ENCODE measurements around the gene TASOR. TPM values are rescaled to one million over a fixed set of nuclear protein-coding genes. Genes with fewer than 3 reads are reported as not detected.
A peak's percentile ranks its signal among the peaks of the same experiment; 100 is the strongest.

TASOR gene
- total RNA-seq, 2 experiments from 2014 or later: 37.6 to 40.7 TPM

DNA sequence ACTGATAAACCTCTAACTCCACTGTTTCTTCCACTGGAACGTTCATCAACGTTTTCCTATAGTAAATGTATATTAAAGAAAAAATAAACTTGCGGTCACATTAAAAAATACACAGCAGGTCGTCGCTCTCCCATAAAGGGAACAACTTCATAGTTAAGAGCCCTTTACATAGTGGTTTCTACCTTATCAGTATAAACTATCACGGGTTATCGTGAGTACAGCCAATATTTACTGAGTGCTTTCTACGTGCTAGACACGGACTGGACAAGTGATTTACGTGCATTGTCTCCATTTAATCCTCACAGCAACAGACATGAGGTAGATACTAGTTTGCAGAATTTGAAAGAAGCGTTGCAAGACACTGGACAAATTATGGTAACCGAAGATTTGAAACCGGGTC lies 964 bp upstream of the TASOR start:
- ChIA-PET CTCF (no interaction called here), POLR2A (interaction anchor here (2.1 to 3.8 kb wide), 2 partner anchors 10 to 19 kb away, joined by 14 to 102 read pairs; no protein-coding TSS in a partner anchor)
- DNase-seq: no peak
- Mint-ChIP-seq H3K27ac (peak overlapping the region; percentile 99), H3K36me3 (ENCODE audit: low read depth) (peaks cover 37% of the 10 kb centered on the region), H3K9me3 (no peaks in the 10 kb centered on the region), H3K4me3 (peak overlapping the region; percentile 87), H3K4me1 (ENCODE audit: low read depth) (peaks cover 34% of the 10 kb centered on the region), H3K27me3 (no peaks in the 10 kb centered on the region)
- H3K4me3 ChIP-seq (ENCODE audit: low read length): no peak overlapping the region
- peaks cover 0 to 6% of the 10 kb centered on the region in 2 experiments for H3K9me3 ChIP-seq (ENCODE audit: control insufficient read depth in 1 of 2, insufficient read depth in 1 of 2, low read length in 2 of 2)
- intact Hi-C loops (cut with DNase I, micrococcal nuclease): loop anchor here (5.0 to 10.0 kb wide), 4 partner anchors 127 to 1811 kb away; partner anchors contain the start of genes APPL1 (in 1 of the 2), CCDC66 (in 1 of the 2) and KCTD6 (in 1 of the 2)
- H3K27ac ChIP-seq (ENCODE audit: low read depth in 1 of 2, low read length in 2 of 2): no peak overlapping the region
- H3K27me3 ChIP-seq (ENCODE audit: control insufficient read depth in 1 of 2, insufficient read depth in 2 of 2, low read length in 2 of 2): no peaks in the 10 kb centered on the region
- H3K4me1 ChIP-seq (ENCODE audit: insufficient read depth, low read length): peaks cover 10% of the 10 kb centered on the region
- no peak for ATAC-seq (ENCODE audit: poor library complexity)
- TF ChIP-seq, protein P1, sequence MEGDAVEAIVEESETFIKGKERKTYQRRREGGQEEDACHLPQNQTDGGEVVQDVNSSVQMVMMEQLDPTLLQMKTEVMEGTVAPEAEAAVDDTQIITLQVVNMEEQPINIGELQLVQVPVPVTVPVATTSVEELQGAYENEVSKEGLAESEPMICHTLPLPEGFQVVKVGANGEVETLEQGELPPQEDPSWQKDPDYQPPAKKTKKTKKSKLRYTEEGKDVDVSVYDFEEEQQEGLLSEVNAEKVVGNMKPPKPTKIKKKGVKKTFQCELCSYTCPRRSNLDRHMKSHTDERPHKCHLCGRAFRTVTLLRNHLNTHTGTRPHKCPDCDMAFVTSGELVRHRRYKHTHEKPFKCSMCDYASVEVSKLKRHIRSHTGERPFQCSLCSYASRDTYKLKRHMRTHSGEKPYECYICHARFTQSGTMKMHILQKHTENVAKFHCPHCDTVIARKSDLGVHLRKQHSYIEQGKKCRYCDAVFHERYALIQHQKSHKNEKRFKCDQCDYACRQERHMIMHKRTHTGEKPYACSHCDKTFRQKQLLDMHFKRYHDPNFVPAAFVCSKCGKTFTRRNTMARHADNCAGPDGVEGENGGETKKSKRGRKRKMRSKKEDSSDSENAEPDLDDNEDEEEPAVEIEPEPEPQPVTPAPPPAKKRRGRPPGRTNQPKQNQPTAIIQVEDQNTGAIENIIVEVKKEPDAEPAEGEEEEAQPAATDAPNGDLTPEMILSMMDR (IDR thresholded peaks at IDR 0.05): no peak
- peaks cover 3% of the 10 kb centered on the region for H3K36me3 ChIP-seq (ENCODE audit: insufficient read depth, low read length)

DNA sequence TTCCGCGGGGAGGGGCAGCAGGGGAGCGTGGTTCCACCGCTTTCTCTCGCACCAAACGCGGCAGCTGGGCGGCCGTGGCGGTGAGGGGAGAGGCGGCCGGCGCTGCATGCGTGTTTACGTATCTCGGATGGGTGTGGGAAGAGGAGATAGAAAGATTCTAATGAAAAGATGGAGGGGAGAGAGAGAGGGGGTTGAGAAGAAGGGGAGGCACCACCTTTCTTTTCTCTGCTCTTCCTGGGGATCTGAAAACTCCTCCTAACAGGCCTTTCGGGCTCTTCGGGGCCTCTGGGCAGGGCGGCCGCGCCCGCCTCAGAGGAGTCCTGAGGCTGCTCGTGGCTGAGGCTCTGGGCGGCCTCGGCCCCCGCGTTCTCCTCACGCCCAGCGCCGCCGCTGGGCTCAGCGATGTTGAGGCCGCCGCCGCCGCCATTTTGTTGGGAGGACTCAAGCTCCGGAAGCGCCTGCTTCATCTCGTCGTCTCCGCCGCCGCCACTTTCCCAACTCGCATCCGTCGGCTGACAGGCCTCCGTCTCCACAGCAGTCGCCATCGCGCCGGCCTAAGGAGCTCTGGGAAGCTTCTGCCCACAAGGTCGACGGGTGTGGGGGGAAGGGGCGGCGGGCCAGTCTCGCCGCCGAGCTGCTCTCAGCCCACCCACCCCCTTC lies 473 bp downstream of the TASOR start:
- peaks cover 20% of the 10 kb centered on the region for H3K4me1 ChIP-seq (ENCODE audit: insufficient read depth, low read length)
- H3K27ac Mint-ChIP-seq: peak overlapping the region; percentile 99
- H3K36me3 Mint-ChIP-seq (ENCODE audit: low read depth): peaks cover 50% of the 10 kb centered on the region
- no peaks in the 10 kb centered on the region for H3K9me3 Mint-ChIP-seq
- H3K4me3 ChIP-seq (ENCODE audit: low read length): peak overlapping the region; percentile 79
- peaks cover 0 to 6% of the 10 kb centered on the region in 2 experiments for H3K9me3 ChIP-seq (ENCODE audit: control insufficient read depth in 1 of 2, insufficient read depth in 1 of 2, low read length in 2 of 2)
- TF ChIP-seq, protein P1 (IDR thresholded peaks at IDR 0.05): no peak
- ATAC-seq (ENCODE audit: poor library complexity) (peak; percentile 69), DNase-seq (peak; percentile 65 to 91 (median 74))
- ChIA-PET POLR2A (interaction anchor here (0.6 to 3.8 kb wide), 38 partner anchors 9 to 1074 kb away, joined by 3 to 102 read pairs (median 5); partner anchors contain the start of genes APPL1, ARF4, ARHGEF3 and CCDC66), CTCF (interaction anchor here (1.1 to 1.4 kb wide), 2 partner anchors 20 to 50 kb away, joined by 4 read pairs; no protein-coding TSS in a partner anchor)
- H3K4me1 Mint-ChIP-seq (ENCODE audit: low read depth): peaks cover 44% of the 10 kb centered on the region
- H3K27me3 ChIP-seq (ENCODE audit: control insufficient read depth in 1 of 2, insufficient read depth in 2 of 2, low read length in 2 of 2): no peaks in the 10 kb centered on the region
- no peaks in the 10 kb centered on the region for H3K27me3 Mint-ChIP-seq
- peak overlapping the region; percentile 98 to 99 for H3K27ac ChIP-seq (ENCODE audit: low read depth in 1 of 2, low read length in 2 of 2)
- intact Hi-C loops (cut with DNase I, micrococcal nuclease): loop anchor here (1.0 to 10.0 kb wide), 6 partner anchors 118 to 1812 kb away; partner anchors contain the start of genes CCDC66 (in 2 of the 2), APPL1 (in 1 of the 2), ARHGEF3 (in 1 of the 2) and KCTD6 (in 1 of the 2)
- peak overlapping the region; percentile 95 for H3K4me3 Mint-ChIP-seq
- H3K36me3 ChIP-seq (ENCODE audit: insufficient read depth, low read length): peaks cover 3% of the 10 kb centered on the region

DNA sequence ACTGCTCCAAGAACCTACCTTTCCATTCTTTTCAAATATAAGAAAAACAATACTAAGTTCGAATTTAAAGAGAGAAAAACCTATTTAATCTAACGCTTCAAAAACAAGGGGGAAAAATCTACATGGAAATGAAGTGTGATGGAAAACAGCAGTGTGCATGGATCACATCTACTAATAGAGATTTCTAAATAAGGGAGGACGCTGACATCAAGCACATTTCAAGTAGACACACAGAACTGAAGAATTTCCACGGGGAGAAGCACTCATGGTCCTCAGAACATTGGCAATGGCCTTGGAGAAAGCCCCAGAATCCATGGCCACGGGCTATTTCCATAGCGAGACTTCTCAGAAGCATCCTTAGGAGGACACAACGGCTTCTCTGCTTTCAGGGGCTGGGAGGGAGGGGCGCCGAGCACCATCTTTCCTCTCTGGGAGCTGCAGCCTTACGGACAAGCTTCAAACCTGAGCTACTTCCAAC lies 1.0 kb downstream of the TASOR start:
- Mint-ChIP-seq H3K4me3 (peak overlapping the region; percentile 95), H3K27ac (peak overlapping the region; percentile 99), H3K4me1 (ENCODE audit: low read depth) (peaks cover 49% of the 10 kb centered on the region), H3K9me3 (no peaks in the 10 kb centered on the region), H3K27me3 (no peaks in the 10 kb centered on the region), H3K36me3 (ENCODE audit: low read depth) (peaks cover 56% of the 10 kb centered on the region)
- TF ChIP-seq, protein P1 (IDR thresholded peaks at IDR 0.05): no peak
- ATAC-seq (ENCODE audit: poor library complexity): no peak
- peaks cover 20% of the 10 kb centered on the region for H3K4me1 ChIP-seq (ENCODE audit: insufficient read depth, low read length)
- no peaks in the 10 kb centered on the region for H3K27me3 ChIP-seq (ENCODE audit: control insufficient read depth in 1 of 2, insufficient read depth in 2 of 2, low read length in 2 of 2)
- peaks cover 0 to 6% of the 10 kb centered on the region in 2 experiments for H3K9me3 ChIP-seq (ENCODE audit: control insufficient read depth in 1 of 2, insufficient read depth in 1 of 2, low read length in 2 of 2)
- H3K4me3 ChIP-seq (ENCODE audit: low read length): peak overlapping the region; percentile 79
- no peak for DNase-seq
- H3K27ac ChIP-seq (ENCODE audit: low read depth in 1 of 2, low read length in 2 of 2): peak overlapping the region; percentile 98 to 99
- CTCF ChIA-PET: no interaction called here
- POLR2A ChIA-PET: interaction anchor here (0.6 to 3.8 kb wide), 36 partner anchors 9 to 915 kb away, joined by 3 to 102 read pairs (median 5); partner anchors contain the start of genes APPL1, ARF4, ARHGEF3 and CCDC66
- H3K36me3 ChIP-seq (ENCODE audit: insufficient read depth, low read length): peaks cover 3% of the 10 kb centered on the region
- intact Hi-C loops (cut with DNase I, micrococcal nuclease): loop anchor here (2.0 to 10.0 kb wide), 5 partner anchors 119 to 1813 kb away; partner anchors contain the start of genes APPL1 (in 1 of the 2), ARHGEF3 (in 1 of the 2), CCDC66 (in 1 of the 2) and KCTD6 (in 1 of the 2)

All from CD4-positive, alpha-beta T cell (primary cell).